IMR-90 (cell line): ENCODE results near the gene TMCC1. TPM values are rescaled to one million over a fixed set of nuclear protein-coding genes. Genes with fewer than 3 reads are reported as not detected.

Source experiments
- ATAC-seq: fragments of 200-7000 bp; cut with Tn5 transposase; 2 replicates; pipeline ENCODE4 v1.9.1; 2020; ENCODE audit warnings: low read depth, mild to moderate bottlenecking, moderate library complexity
- BruUV-seq: library from RNA; stranded (reverse); fragments of 400-500 nt; replicated peaks from 2 replicates; lab custom pipeline; 2021; lab: Mats Ljungman, UMichigan
- CTCF ChIA-PET: fragments of 300-600 bp; formaldehyde crosslinking; extraction: SDS; loops from one replicate; lab custom pipeline; 2021; ENCODE audit warnings: antibody characterized with exemption; lab: Yijun Ruan, JAX
- POLR2A ChIA-PET: fragments of 300-600 bp; sonication (Branson Sonifier 250); formaldehyde crosslinking; loops from one replicate; lab custom pipeline; 2022; ENCODE audit warnings: antibody characterized with exemption; ENCODE audit not compliant: unreplicated experiment; lab: Charles Lee
- DNase-seq: peaks from one replicate; pipeline ENCODE4 v3.0.0; 2013
- H2AFZ ChIP-seq: replicated peaks from 2 replicates; pipeline ENCODE3; 2013; ENCODE audit warnings: low read length, mild to moderate bottlenecking; ENCODE audit not compliant: poor library complexity
- H2AK5ac ChIP-seq: 2 replicates; pipeline ENCODE4 v1.6.1; 2013; ENCODE audit warnings: low read depth, low read length, inconsistent platforms
- H2AK9ac ChIP-seq: replicated peaks from 2 replicates; pipeline ENCODE3; 2013; ENCODE audit warnings: mild to moderate bottlenecking, low read depth, low read length, moderate library complexity; ENCODE audit not compliant: poor library complexity
- H2BK120ac ChIP-seq: 2 replicates; pipeline ENCODE4 v1.6.1; 2013; ENCODE audit warnings: low read depth, low read length, inconsistent platforms
- H2BK15ac ChIP-seq: 3 replicates; pipeline ENCODE4 v1.6.1; 2013; ENCODE audit warnings: low read depth, low read length, inconsistent platforms
- H2BK20ac ChIP-seq: 2 replicates; pipeline ENCODE4 v1.6.1; 2013; ENCODE audit warnings: low read depth, mild to moderate bottlenecking, inconsistent platforms, low read length, moderate library complexity
- H2BK5ac ChIP-seq: 2 replicates; pipeline ENCODE4 v1.6.1; 2013; ENCODE audit warnings: mild to moderate bottlenecking, low read depth, low read length, inconsistent platforms; ENCODE audit not compliant: poor library complexity, severe bottlenecking
- H3K14ac ChIP-seq: replicated peaks from 2 replicates; pipeline ENCODE4 v1.6.1; 2013; ENCODE audit warnings: low read depth, low read length, inconsistent platforms
- H3K18ac ChIP-seq: 2 replicates; pipeline ENCODE4 v1.6.1; 2013; ENCODE audit warnings: low read depth, low read length, control low read depth
- H3K23ac ChIP-seq: 2 replicates; pipeline ENCODE4 v1.6.1; 2013; ENCODE audit warnings: low read depth, low read length, inconsistent platforms
- H3K27ac ChIP-seq: 2 replicates; pipeline ENCODE4 v1.5.1; 2013; ENCODE audit warnings: mild to moderate bottlenecking, control low read depth, low read length; ENCODE audit not compliant: insufficient read depth
- H3K27me3 ChIP-seq: 2 replicates; pipeline ENCODE4 v1.6.1; 2013; ENCODE audit warnings: low read length; ENCODE audit not compliant: control insufficient read depth, insufficient read depth
- H3K36me3 ChIP-seq: 2 replicates; pipeline ENCODE4 v1.6.1; 2013; ENCODE audit warnings: low read length, mixed read lengths; ENCODE audit not compliant: control insufficient read depth, insufficient read depth
- H3K4ac ChIP-seq: 2 replicates; pipeline ENCODE4 v1.6.1; 2013; ENCODE audit warnings: low read depth, low read length, inconsistent platforms
- H3K4me1 ChIP-seq: 2 replicates; pipeline ENCODE4 v1.6.1; 2013; ENCODE audit warnings: low read length, mixed read lengths; ENCODE audit not compliant: control insufficient read depth, insufficient read depth
- H3K4me2 ChIP-seq: 2 replicates; pipeline ENCODE4 v1.6.1; 2013; ENCODE audit warnings: low read depth, mild to moderate bottlenecking, control low read depth, low read length, moderate library complexity
- H3K4me3 ChIP-seq: 2 replicates; pipeline ENCODE4 v1.5.1; 2013; ENCODE audit warnings: low read depth, mild to moderate bottlenecking, control low read depth, low read length, moderate library complexity; ENCODE audit not compliant: insufficient read depth
- H3K56ac ChIP-seq: 2 replicates; pipeline ENCODE4 v1.6.1; 2013; ENCODE audit warnings: low read length, inconsistent platforms; ENCODE audit not compliant: insufficient read depth; ENCODE audit errors: extremely low read depth
- H3K79me1 ChIP-seq, 2 experiments: 2 replicates each; pipeline ENCODE4 v1.6.1; 2013; ENCODE audit warnings: low read length in 2 of 2, inconsistent platforms in 1 of 2, low read depth in 1 of 2
- H3K9ac ChIP-seq: 2 replicates; pipeline ENCODE4 v1.6.1; 2013; ENCODE audit warnings: low read depth, low read length, control low read depth
- H3K9me1 ChIP-seq: 2 replicates; pipeline ENCODE4 v1.6.1; 2013; ENCODE audit warnings: low read length, inconsistent platforms; ENCODE audit not compliant: insufficient read depth
- H3K9me3 ChIP-seq: 2 replicates; pipeline ENCODE4 v1.6.1; 2013; ENCODE audit warnings: low read length; ENCODE audit not compliant: control insufficient read depth, insufficient read depth
- H4K20me1 ChIP-seq: 2 replicates; pipeline ENCODE4 v1.6.1; 2013; ENCODE audit warnings: low read length, inconsistent platforms; ENCODE audit not compliant: insufficient read depth
- H4K5ac ChIP-seq: 2 replicates; pipeline ENCODE4 v1.6.1; 2013; ENCODE audit warnings: mild to moderate bottlenecking, low read depth, low read length, control low read depth
- H4K8ac ChIP-seq, 2 experiments: 2 replicates each; pipeline ENCODE4 v1.6.1; 2013; ENCODE audit warnings: low read depth in 2 of 2, low read length in 2 of 2, control low read depth in 1 of 2, inconsistent platforms in 1 of 2
- H4K91ac ChIP-seq: 2 replicates; pipeline ENCODE4 v1.6.1; 2013; ENCODE audit warnings: low read depth, low read length, inconsistent platforms; ENCODE audit not compliant: insufficient read depth
- CHD1 ChIP-seq: IDR thresholded peaks from 2 replicates; pipeline ENCODE4 v1.6.1; 2012; ENCODE audit warnings: low read depth, low read length, improper control_type of control experiment
- WGBS, 2 experiments: methylation state at CpG; one replicate each; pipeline versions ENCODE4 v1.1.5 to v1.1.7; 2013; ENCODE audit warnings: missing lambda C conversion rate in 2 of 2; ENCODE audit not compliant: insufficient read length in 1 of 2; ENCODE audit errors: extremely low coverage in 2 of 2; 5-methylcytosine and 5-hydroxymethylcytosine counted together
- dilution Hi-C: fragments of 300-500 bp; cut with HindIII; formaldehyde crosslinking; loops from one replicate; pipeline ENCODE4 v1.14.3; 2018; ENCODE audit warnings: low sequenced_read_pairs; ENCODE audit not compliant: unreplicated experiment
- in situ Hi-C: fragments of 300-500 bp; cut with MboI; formaldehyde crosslinking; loops from 3 replicates; pipeline ENCODE4 v1.14.3; 2019; ENCODE audit warnings: low sequenced_read_pairs, inconsistent platforms, mixed read lengths
- intact Hi-C: fragments of 100-400 bp; cut with micrococcal nuclease; formaldehyde crosslinking; loops from 2 replicates; pipeline ENCODE4 v1.10.0; 2022
- polyA plus RNA-seq, 3 experiments: library from polyadenylated mRNA; depleted of rRNA; stranded (reverse); fragments of >200 nt; gene quantifications; 2 replicates each; pipeline ENCODE4 v1.2.3, GENCODE V29; 2012; ENCODE audit warnings: low replicate concordance in 1 of 3
- total RNA-seq: library from RNA; depleted of rRNA; stranded (reverse); fragments of >200 nt; gene quantifications from 2 replicates; pipeline ENCODE4 v1.2.3, GENCODE V29; 2012

TMCC1 gene
- total and polyA plus RNA-seq, 2 of the 4 experiments (the other 2 are of a cell fraction): 5.0 to 7.3 TPM

DNA sequence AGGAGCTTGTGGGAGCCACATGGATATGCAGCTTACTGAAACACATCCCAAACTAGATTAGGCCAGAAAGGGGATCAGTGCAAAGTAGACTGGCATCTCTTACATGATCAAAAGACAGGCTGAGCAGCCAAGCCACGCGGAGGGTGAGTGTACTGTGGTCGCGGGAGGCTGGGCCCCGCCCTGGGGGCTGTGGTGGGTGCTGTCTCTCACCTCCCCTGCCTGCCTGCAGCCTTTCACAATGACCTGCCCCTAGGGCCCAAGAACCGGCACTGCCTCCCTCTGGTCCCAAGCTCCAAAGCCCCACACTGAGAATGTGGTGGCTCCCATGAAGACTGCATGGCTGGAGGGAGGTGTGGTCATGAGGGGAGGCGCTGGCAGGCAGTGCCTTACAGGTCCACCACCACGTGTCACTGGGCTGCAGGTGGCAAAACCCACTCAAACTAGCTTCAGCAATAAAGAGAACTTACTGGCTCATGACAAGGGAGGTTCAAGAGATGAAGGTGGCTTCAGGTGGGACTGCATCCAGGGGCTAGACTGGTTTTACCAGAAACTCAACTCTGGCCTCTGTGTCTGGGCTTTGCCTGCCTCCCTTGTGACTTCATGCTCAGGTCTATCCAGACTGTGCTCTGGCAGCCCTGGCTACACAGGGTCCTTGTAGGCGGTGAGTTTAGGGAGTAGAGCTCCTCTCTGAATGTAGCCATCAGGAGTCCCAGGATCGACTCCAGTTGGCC is 259.6 kb downstream of the TMCC1 start:
- POLR2A ChIA-PET: no interaction called here
- no peak overlapping the region for H4K8ac ChIP-seq
- H3K36me3 ChIP-seq: no peaks in the 10 kb centered on the region
- H3K9ac ChIP-seq: no peak overlapping the region
- no peak overlapping the region for H3K4me3 ChIP-seq
- ATAC-seq (no peak), DNase-seq (no peak)
- dilution Hi-C loops: no loop called here
- no CpG with 5 or more reads among the region's 10 CpGs for WGBS, 2 experiments
- TF ChIP-seq CHD1: no peak
- H3K4me2 ChIP-seq: no peak overlapping the region
- no peaks in the 10 kb centered on the region for H3K9me1 ChIP-seq
- no peak overlapping the region for H2BK120ac ChIP-seq
- no peak overlapping the region for H3K27ac ChIP-seq
- no peak overlapping the region for H2AK9ac ChIP-seq
- no peaks in the 10 kb centered on the region for H4K20me1 ChIP-seq
- no peak overlapping the region for H2BK15ac ChIP-seq
- H3K56ac ChIP-seq: no peak overlapping the region
- no peak overlapping the region for H3K4ac ChIP-seq
- no peak overlapping the region for H3K14ac ChIP-seq
- CTCF ChIA-PET: no interaction called here
- no peak overlapping the region for H2BK5ac ChIP-seq
- H3K27me3 ChIP-seq: no peaks in the 10 kb centered on the region
- H2AK5ac ChIP-seq: no peak overlapping the region
- H2BK20ac ChIP-seq: no peak overlapping the region
- H2AFZ ChIP-seq: peak overlapping the region; percentile 52
- intact Hi-C loops: no loop called here
- H3K23ac ChIP-seq: no peak overlapping the region
- H3K79me1 ChIP-seq: no peaks in the 10 kb centered on the region
- in situ Hi-C loops: loop anchor here (25.0 kb wide), 1 partner anchor 453 kb away; the partner anchor contains the start of gene ALG1L2
- peaks cover 15% of the 10 kb centered on the region for H3K9me3 ChIP-seq
- H3K18ac ChIP-seq: no peak overlapping the region
- H4K91ac ChIP-seq: no peak overlapping the region
- no peak overlapping the region for H4K5ac ChIP-seq
- BruUV-seq: no TSS peak
- no peaks in the 10 kb centered on the region for H3K4me1 ChIP-seq
